ENCODE measurements around the gene PNKP.

The PNKP gene

DNA sequence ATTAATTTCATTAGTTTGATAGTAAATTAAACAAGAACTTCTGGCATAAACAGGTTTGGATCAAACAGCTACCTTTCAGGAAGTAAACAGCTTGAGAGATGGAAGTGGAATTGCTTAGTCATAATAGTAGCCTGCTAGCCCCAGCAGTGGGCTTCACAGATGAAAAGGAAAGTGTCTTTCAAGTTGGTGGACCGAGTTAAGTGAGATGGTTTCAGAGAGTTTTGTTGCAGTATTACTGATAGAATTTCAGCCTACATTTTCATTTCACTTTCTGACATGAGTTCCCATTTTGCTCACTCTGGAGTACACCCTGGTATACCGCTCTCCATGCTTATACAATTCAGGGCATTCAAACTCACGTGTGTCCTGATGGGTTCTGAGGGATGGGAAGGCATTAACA, 18.4 kb downstream of the PNKP start:
- no peaks in the 10 kb centered on the region for H3K27me3 ChIP-seq (ENCODE audit: insufficient read depth, low read length)
- no peak overlapping the region for H3K4me3 ChIP-seq (ENCODE audit: low read length)
- no peaks in the 10 kb centered on the region for H3K9me3 ChIP-seq (ENCODE audit: insufficient read depth, low read depth, low read length)
- H3K36me3 ChIP-seq (ENCODE audit: insufficient read depth, low read length) = peaks cover 11% of the 10 kb centered on the region; the same call in 1 of the 2 replicates
- H3K9ac ChIP-seq (ENCODE audit: low read depth, low read length) = no peak overlapping the region
- H3K27ac ChIP-seq (ENCODE audit: low read depth, low read length) = no peak overlapping the region
- peaks cover 17% of the 10 kb centered on the region for H3K4me1 ChIP-seq (ENCODE audit: insufficient read depth, low read length)
- 87% methylated on average over 3 of the region's 3 CpGs for WGBS

DNA sequence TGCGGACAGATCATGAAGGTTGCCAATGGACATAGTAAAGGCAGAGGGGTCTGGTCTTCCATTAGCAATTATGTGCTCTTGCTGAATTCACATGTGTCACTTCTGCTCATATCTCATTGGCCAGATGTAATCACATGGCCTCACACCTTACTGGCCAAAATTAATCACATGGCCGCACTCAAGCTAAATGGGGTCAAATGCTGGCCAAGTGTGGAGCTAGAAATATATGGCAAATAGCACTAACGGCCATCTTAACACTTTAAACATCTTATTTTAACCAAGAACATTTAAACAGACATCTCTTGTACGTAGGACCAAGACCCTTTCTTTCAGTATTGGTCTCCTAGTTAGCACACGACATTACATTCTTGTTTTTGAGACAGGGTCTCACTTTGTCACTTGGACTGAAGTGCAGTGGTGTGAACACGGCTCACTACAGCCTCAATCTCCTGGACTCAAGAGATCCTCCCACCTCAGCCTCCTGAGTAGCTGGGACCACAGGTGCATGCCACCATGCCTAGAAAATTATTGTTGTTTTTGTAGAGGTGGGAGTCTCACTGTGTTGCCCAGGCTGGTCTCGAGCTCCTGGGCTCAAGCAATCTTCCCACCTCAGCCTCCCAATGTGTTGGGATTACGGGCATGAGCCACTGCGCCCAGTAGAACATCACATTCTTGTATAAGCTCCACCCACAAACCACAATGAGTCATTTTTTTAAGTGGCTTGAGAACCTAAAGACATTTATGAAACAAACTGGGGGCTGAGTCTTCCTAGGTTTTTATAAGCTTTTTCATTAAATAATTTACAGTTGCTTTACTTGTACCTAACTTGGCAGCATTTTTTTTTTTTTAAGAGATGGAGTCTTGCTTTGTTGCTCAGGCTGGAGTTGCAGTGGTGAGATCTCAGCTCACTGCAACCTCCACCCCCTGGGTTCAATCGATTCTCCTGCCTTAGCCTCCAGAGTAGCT, 19.4 kb downstream of the PNKP start:
- WGBS = 90% methylated on average over 10 of the region's 10 CpGs
- H3K27ac ChIP-seq (ENCODE audit: low read depth, low read length) = no peak overlapping the region
- H3K27me3 ChIP-seq (ENCODE audit: insufficient read depth, low read length) = no peaks in the 10 kb centered on the region
- H3K4me3 ChIP-seq (ENCODE audit: low read length) = no peak overlapping the region
- no peak overlapping the region for H3K9ac ChIP-seq (ENCODE audit: low read depth, low read length)
- H3K9me3 ChIP-seq (ENCODE audit: insufficient read depth, low read depth, low read length) = no peaks in the 10 kb centered on the region
- H3K36me3 ChIP-seq (ENCODE audit: insufficient read depth, low read length) = peaks cover 10% of the 10 kb centered on the region; the same call in 1 of the 2 replicates
- peaks cover 13% of the 10 kb centered on the region for H3K4me1 ChIP-seq (ENCODE audit: insufficient read depth, low read length)

DNA sequence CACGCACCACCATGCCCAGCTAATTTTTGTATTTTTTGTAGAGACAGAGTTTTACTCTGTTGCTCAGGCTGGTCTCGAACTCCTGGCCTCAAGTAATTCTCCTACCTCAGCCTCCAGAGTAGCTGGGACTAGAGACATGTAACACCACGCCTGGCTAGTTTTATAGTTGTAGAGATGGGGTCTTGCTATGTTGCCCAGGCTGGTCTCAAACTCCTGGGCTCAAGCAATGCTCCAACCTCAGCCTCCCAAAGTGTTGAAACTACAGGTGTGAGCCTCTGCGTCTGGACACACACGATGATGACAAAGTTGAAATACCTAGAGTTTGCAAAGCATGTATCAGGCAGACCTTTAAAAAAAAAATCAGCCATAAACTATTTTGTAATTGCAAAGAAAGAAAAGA, 21.0 kb downstream of the PNKP start:
- H3K9me3 ChIP-seq (ENCODE audit: insufficient read depth, low read depth, low read length) = no peaks in the 10 kb centered on the region
- 72% methylated on average over 5 of the region's 5 CpGs for WGBS

DNA sequence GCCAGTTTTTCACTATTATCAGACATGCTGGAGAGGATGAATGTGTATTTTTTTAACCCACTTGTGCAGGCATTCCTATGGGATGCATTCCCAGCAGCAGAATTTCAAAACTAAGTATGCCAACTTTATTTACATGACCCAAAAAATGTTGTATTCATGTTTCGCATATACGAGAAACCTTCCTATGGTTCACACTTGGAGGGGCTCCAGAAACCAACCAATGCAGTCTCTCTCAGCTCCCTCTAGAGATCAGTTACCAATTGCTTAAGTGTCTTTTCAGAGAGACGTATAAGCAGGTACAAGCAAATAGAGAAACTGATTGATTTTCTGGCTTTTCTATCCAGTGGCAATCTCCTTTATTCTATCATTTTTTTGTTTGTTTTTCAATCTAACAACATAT, 22.0 kb downstream of the PNKP start:
- Histone ChIP-seq H3K36me3 (ENCODE audit: insufficient read depth, low read length) (0 out of 2 replicates have a peak, but pooled peaks cover 6% of the 10 kb centered on the region), H3K9ac (ENCODE audit: low read depth, low read length) (no peak overlapping the region), H3K9me3 (ENCODE audit: insufficient read depth, low read depth, low read length) (no peaks in the 10 kb centered on the region), H3K4me3 (ENCODE audit: low read length) (no peak overlapping the region), H3K4me1 (ENCODE audit: insufficient read depth, low read length) (peaks cover 4% of the 10 kb centered on the region; the same call in 1 of the 2 replicates), H3K27ac (ENCODE audit: low read depth, low read length) (no peak overlapping the region), H3K27me3 (ENCODE audit: insufficient read depth, low read length) (no peaks in the 10 kb centered on the region)
- WGBS = 93% methylated on average over 3 of the region's 3 CpGs

More for the DNA sequence above, 21.0 kb downstream of the PNKP start:
- Histone ChIP-seq H3K4me3 (ENCODE audit: low read length) (no peak overlapping the region), H3K36me3 (ENCODE audit: insufficient read depth, low read length) (no peaks in the 10 kb centered on the region), H3K4me1 (ENCODE audit: insufficient read depth, low read length) (peaks cover 4% of the 10 kb centered on the region; the same call in 1 of the 2 replicates), H3K27ac (ENCODE audit: low read depth, low read length) (no peak overlapping the region), H3K9ac (ENCODE audit: low read depth, low read length) (no peak overlapping the region), H3K27me3 (ENCODE audit: insufficient read depth, low read length) (no peaks in the 10 kb centered on the region)

DNA sequence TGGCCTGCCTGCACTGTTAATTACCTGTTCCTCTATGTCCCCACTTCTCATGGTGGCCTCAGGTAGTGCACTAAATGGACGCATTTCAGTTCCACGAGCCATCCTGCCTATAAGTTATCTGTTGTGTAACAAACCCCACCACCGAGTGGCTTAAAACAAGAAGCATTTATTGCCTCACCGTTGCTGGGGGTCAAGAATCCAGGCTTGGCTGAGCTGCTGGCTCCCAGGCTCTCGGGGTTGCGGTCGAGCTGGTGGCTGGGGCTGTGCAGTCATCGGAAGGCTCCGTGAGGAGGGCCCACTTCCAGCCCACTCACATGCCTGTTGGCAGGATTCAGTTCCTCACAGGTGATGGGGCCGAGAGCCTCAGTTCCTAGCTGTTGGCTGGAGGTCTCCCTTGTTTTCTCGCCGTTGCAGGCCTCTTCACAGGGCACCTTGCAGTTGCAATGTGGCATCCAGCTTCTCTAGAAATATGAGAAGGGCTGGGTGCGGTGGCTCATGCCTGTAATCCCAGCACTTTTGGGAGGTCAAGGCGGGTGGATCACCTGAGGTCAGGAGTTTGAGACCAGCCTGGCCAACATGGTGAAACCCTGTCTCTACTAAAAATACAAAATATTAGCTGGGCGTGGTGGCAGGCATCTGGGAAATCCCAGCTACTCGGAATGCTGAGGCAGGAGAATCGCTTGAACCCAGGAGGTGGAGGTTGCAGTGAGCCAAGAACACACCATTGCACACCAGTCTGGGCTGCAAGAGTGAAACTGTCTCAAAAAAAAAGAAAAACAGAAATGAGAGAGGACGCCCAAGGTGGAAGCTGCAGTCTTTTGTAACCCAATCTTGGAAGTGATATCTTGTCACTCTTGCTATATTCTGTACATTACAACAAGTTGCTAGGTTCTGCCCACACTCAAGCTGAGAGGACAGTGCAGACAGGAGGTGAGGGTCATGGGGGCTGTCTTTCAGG, 23.0 kb downstream of the PNKP start:
- Histone ChIP-seq H3K27ac (ENCODE audit: low read depth, low read length) (no peak overlapping the region), H3K9ac (ENCODE audit: low read depth, low read length) (no peak overlapping the region), H3K27me3 (ENCODE audit: insufficient read depth, low read length) (no peaks in the 10 kb centered on the region), H3K4me1 (ENCODE audit: insufficient read depth, low read length) (no peaks in the 10 kb centered on the region), H3K9me3 (ENCODE audit: insufficient read depth, low read depth, low read length) (no peaks in the 10 kb centered on the region), H3K36me3 (ENCODE audit: insufficient read depth, low read length) (peaks cover 15% of the 10 kb centered on the region), H3K4me3 (ENCODE audit: low read length) (no peak overlapping the region)
- 91% methylated on average over 18 of the region's 18 CpGs for whole genome bisulfite sequencing

DNA sequence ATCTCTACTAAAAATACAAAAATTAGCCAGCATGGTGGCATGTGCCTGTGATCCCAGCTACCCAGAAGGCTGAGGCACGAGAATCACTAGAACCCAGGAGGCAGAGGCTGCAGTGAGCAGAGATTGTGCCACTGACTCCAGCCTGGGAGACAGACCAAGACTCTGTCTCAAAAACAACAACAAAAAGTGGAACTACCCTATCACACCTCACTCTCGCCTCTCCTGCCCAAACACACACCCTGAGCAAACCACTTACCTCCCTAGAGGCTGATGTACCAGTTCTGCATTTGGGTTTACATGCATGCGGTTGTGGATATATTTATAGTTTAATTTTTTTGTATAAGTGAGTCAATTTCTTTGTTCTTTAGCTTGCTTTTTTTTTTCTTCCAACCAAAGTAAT, 24.1 kb downstream of the PNKP start:
- Histone ChIP-seq H3K27ac (ENCODE audit: low read depth, low read length) (no peak overlapping the region), H3K9me3 (ENCODE audit: insufficient read depth, low read depth, low read length) (no peaks in the 10 kb centered on the region), H3K36me3 (ENCODE audit: insufficient read depth, low read length) (peaks cover 26% of the 10 kb centered on the region), H3K27me3 (ENCODE audit: insufficient read depth, low read length) (no peaks in the 10 kb centered on the region), H3K4me3 (ENCODE audit: low read length) (no peak overlapping the region), H3K4me1 (ENCODE audit: insufficient read depth, low read length) (no peaks in the 10 kb centered on the region), H3K9ac (ENCODE audit: low read depth, low read length) (no peak overlapping the region)
- WGBS = 97% methylated on average over 2 of the region's 3 CpGs

DNA sequence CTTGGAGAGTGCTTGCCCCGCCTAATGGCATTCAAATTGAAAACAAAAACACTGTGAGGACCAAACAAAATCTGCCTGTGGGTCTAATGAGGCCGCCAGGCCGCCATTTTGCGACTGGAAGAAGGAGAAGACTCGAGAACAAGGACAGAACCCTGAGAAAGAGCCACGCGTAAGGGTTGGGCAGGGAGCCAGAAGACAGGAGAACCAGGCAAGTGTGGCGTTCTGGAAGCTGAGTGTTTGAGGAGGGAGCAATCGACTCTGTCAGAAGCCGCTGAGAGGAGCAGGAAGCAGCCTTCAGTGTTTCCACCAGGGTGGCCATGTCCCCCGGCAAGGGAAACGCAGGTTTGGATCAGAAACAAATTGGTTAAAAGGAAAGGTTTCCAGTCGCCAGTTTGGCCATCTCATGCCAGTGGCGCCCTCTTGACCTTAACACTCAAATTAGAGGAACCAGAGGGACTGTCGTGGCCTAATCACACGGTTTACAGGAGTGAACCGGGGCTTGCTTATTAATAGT, 26.6 kb downstream of the PNKP start:
- H3K4me3 ChIP-seq (ENCODE audit: low read length) = no peak overlapping the region
- no peaks in the 10 kb centered on the region for H3K4me1 ChIP-seq (ENCODE audit: insufficient read depth, low read length)
- 93% methylated on average over 17 of the region's 17 CpGs for WGBS
- no peaks in the 10 kb centered on the region for H3K9me3 ChIP-seq (ENCODE audit: insufficient read depth, low read depth, low read length)
- peaks cover 44% of the 10 kb centered on the region for H3K36me3 ChIP-seq (ENCODE audit: insufficient read depth, low read length)
- H3K27ac ChIP-seq (ENCODE audit: low read depth, low read length) = no peak overlapping the region
- no peaks in the 10 kb centered on the region for H3K27me3 ChIP-seq (ENCODE audit: insufficient read depth, low read length)
- no peak overlapping the region for H3K9ac ChIP-seq (ENCODE audit: low read depth, low read length)

DNA sequence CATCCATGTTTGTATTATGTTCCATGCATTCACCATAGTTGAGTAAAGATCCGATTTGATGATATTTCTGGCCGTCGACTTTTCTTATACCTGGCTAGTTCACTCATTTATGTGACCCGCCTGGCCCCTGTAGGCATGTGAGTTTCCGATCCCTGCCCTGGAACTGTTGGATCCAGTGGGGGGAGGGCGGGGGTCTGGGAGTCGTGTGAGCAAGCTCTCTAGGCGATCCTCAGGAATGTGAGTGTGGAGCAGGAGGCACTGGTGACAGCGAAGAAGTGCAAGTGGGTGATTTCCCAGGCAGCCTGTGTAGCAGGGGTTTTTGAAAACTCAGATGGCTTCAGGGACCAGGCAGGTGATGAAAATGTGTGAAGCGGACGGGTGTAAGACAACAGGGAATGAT, 27.1 kb downstream of the PNKP start:
- peaks cover 48% of the 10 kb centered on the region for H3K36me3 ChIP-seq (ENCODE audit: insufficient read depth, low read length)
- no peak overlapping the region for H3K4me3 ChIP-seq (ENCODE audit: low read length)
- no peak overlapping the region for H3K9ac ChIP-seq (ENCODE audit: low read depth, low read length)
- 94% methylated on average over 11 of the region's 11 CpGs for WGBS
- no peaks in the 10 kb centered on the region for H3K4me1 ChIP-seq (ENCODE audit: insufficient read depth, low read length)
- H3K27me3 ChIP-seq (ENCODE audit: insufficient read depth, low read length) = no peaks in the 10 kb centered on the region
- H3K9me3 ChIP-seq (ENCODE audit: insufficient read depth, low read depth, low read length) = no peaks in the 10 kb centered on the region
- no peak overlapping the region for H3K27ac ChIP-seq (ENCODE audit: low read depth, low read length)

DNA sequence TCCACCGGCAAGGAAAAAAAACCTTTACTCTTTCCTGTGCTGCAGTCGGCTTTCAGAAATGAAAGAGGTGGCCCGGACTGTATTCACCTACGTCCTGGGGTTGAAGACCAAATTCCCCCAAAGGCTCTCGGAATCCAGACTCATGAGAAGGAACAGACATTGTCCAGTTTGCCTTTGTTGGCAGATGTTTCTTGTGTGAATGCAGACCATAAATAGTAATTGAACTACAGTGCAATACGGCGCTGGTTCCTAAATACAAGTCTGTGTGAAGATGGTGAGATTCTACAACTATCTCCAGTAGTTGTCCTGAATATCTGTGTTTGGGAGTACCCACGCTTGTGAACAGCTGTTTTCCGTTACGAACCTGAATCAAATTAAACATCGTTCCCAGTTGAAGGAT, 27.7 kb downstream of the PNKP start:
- no peaks in the 10 kb centered on the region for H3K4me1 ChIP-seq (ENCODE audit: insufficient read depth, low read length)
- no peak overlapping the region for H3K27ac ChIP-seq (ENCODE audit: low read depth, low read length)
- no peaks in the 10 kb centered on the region for H3K9me3 ChIP-seq (ENCODE audit: insufficient read depth, low read depth, low read length)
- H3K36me3 ChIP-seq (ENCODE audit: insufficient read depth, low read length) = peaks cover 54% of the 10 kb centered on the region
- 96% methylated on average over 11 of the region's 11 CpGs for WGBS
- H3K9ac ChIP-seq (ENCODE audit: low read depth, low read length) = no peak overlapping the region
- no peaks in the 10 kb centered on the region for H3K27me3 ChIP-seq (ENCODE audit: insufficient read depth, low read length)
- H3K4me3 ChIP-seq (ENCODE audit: low read length) = no peak overlapping the region

DNA sequence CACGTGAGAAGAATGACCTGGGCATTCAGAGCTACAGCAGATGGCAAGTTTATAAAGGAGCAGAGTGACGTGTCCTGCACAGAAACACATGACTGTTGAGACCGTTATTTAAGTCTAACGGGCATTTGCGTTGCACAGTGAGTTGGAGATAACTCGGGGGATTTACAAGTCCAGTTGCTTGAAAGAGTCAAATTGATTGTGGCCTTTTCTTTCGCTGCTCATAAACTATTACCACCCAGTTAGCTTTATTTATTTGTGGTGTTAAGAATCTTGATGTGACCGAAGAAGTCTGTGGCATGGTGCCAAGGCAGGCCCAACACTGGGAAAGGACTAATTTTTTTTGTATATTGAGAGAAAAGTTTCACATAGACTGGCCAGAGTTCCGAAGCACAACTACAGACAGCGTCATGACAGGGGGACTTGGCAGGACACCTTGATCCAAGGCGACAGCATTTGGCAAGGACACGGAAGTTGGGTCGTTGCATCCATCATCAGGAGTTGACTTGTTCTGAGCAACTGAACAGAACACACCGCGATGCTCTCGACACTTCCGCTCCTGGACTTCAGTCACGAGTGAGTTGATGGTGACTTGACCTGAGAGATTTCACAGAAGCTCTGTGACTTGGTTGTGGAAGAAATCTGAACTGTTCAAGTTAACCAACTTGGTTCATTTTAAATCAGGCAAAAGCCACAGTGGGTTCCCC, 28.3 kb downstream of the PNKP start:
- H3K36me3 ChIP-seq (ENCODE audit: insufficient read depth, low read length) = peaks cover 60% of the 10 kb centered on the region
- no peak overlapping the region for H3K4me3 ChIP-seq (ENCODE audit: low read length)
- 95% methylated on average over 17 of the region's 18 CpGs for WGBS
- no peak overlapping the region for H3K27ac ChIP-seq (ENCODE audit: low read depth, low read length)
- H3K9me3 ChIP-seq (ENCODE audit: insufficient read depth, low read depth, low read length) = no peaks in the 10 kb centered on the region
- no peak overlapping the region for H3K9ac ChIP-seq (ENCODE audit: low read depth, low read length)
- no peaks in the 10 kb centered on the region for H3K4me1 ChIP-seq (ENCODE audit: insufficient read depth, low read length)
- H3K27me3 ChIP-seq (ENCODE audit: insufficient read depth, low read length) = no peaks in the 10 kb centered on the region
